22Rv1 (cell line): ENCODE data around the gene DIAPH2.

Source experiments
- ZFX ChIP-seq: fragments of 450-650 bp; IDR thresholded peaks from 2 replicates; pipeline ENCODE4 v1.6.1; 2017; ENCODE audit warnings: antibody characterized with exemption, borderline replicate concordance
- TF ChIP-seq, protein P1 (sequence below): fragments of 450-650 bp; IDR thresholded peaks from 2 replicates; pipeline ENCODE4 v1.5.1; 2017; ENCODE audit warnings: mild to moderate bottlenecking

DNA sequence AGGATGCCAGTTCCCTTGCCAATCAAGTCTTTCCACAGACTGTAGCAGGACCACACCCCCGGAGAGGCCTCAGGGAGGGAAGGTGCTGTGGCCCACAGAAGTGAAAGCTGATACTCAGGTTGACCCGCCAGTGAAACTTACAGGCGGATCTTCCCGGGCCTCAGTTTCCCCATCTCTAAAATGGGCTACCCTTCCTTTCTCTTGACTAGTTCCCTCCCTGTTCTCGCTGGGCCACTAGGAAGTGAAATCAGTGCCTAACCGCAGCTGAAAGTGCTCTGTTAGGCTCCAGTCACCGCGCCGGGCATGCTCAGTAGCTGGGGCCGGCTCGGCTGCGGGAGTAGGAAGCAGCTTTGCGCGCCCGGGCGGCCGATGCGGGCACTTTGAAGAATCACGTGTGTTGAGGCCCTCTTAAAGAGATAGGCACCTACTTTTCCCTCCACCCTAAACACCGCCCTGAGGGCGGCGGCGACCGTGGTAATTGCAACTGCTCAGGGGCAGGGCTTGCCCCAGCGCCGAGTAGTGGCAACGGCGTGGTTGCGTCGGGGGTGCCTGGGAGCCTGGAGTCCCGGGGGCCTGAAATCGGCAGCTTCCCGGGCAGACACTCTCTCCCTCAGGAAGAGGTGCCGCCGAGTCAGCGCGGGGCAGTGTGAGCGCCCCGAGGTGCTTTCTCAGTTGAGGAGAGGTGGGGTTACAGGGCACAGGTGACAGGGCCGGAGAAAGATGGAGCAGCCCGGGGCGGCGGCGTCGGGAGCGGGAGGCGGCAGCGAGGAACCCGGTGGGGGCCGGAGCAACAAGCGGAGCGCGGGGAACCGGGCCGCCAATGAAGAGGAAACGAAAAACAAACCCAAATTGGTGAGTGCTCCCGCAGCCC lies at the start of gene DIAPH2:
- TF ChIP-seq, protein P1, sequence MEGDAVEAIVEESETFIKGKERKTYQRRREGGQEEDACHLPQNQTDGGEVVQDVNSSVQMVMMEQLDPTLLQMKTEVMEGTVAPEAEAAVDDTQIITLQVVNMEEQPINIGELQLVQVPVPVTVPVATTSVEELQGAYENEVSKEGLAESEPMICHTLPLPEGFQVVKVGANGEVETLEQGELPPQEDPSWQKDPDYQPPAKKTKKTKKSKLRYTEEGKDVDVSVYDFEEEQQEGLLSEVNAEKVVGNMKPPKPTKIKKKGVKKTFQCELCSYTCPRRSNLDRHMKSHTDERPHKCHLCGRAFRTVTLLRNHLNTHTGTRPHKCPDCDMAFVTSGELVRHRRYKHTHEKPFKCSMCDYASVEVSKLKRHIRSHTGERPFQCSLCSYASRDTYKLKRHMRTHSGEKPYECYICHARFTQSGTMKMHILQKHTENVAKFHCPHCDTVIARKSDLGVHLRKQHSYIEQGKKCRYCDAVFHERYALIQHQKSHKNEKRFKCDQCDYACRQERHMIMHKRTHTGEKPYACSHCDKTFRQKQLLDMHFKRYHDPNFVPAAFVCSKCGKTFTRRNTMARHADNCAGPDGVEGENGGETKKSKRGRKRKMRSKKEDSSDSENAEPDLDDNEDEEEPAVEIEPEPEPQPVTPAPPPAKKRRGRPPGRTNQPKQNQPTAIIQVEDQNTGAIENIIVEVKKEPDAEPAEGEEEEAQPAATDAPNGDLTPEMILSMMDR = no peak
- no peak for TF ChIP-seq ZFX
